ENCODE data around the gene AFAP1. TPM values are rescaled to one million over a fixed set of nuclear protein-coding genes. Genes with fewer than 3 reads are reported as not detected.

The AFAP1 gene
- total RNA-seq, 1 experiment from 2014 or later = 94.7 TPM

DNA sequence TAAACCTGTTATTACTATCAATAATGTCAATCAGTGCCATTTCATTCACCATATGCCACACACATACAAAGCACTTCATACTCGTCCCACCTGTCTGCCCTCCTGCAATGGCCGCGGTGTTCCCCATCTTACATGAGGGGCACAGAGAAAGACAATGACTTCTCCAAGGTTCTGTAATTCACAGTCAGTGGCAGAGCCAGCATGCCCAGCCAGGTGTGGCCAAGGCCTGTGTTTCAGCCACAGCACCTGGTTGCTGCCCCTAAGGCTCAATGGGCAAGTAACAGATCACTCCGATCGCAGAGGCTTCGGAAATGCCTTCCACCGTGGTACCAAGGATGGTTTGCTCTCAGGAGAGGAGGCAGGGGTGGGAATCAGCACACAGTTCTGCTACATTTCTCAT lies 10.9 kb downstream of the AFAP1 start:
- in situ Hi-C loops (cut with HindIII; ENCODE audit: low pct_unique_long_range_greater_than_20kb, low sequenced_read_pairs) (no loop called here), intact Hi-C loops (cut with micrococcal nuclease; ENCODE audit: unreplicated experiment) (no loop called here)
- TF ChIP-seq POLR2AphosphoS5 (IDR thresholded peaks at IDR 0.05; ENCODE audit: low read depth, low read length) (no peak), SIN3A (IDR thresholded peaks at IDR 0.05; ENCODE audit: borderline replicate concordance, insufficient read depth, low read depth, low read length) (no peak), REST (IDR thresholded peaks at IDR 0.05; ENCODE audit: insufficient read depth in 1 of 2, low read depth in 2 of 2, low read length in 1 of 2) (no peak), TCF7L2 (IDR thresholded peaks at IDR 0.05; ENCODE audit: low read depth, low read length) (no peak)
- TF ChIP-seq, protein P1, sequence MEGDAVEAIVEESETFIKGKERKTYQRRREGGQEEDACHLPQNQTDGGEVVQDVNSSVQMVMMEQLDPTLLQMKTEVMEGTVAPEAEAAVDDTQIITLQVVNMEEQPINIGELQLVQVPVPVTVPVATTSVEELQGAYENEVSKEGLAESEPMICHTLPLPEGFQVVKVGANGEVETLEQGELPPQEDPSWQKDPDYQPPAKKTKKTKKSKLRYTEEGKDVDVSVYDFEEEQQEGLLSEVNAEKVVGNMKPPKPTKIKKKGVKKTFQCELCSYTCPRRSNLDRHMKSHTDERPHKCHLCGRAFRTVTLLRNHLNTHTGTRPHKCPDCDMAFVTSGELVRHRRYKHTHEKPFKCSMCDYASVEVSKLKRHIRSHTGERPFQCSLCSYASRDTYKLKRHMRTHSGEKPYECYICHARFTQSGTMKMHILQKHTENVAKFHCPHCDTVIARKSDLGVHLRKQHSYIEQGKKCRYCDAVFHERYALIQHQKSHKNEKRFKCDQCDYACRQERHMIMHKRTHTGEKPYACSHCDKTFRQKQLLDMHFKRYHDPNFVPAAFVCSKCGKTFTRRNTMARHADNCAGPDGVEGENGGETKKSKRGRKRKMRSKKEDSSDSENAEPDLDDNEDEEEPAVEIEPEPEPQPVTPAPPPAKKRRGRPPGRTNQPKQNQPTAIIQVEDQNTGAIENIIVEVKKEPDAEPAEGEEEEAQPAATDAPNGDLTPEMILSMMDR (IDR thresholded peaks at IDR 0.05) = no peak
- no TSS peak for BruUV-seq (replicated peaks)
- Histone ChIP-seq H3K27me3 (ENCODE audit: control insufficient read depth, insufficient read depth, low read length) (no peaks in the 10 kb centered on the region), H3K4me3 (ENCODE audit: low read depth in 2 of 2, low read length in 2 of 2) (no peak overlapping the region), H3K27ac (ENCODE audit: low read length) (peak overlapping the region; percentile 87), H3K4me1 (ENCODE audit: control insufficient read depth, insufficient read depth, low read length) (peaks cover 89% of the 10 kb centered on the region), H3K36me3 (ENCODE audit: control insufficient read depth, insufficient read depth, low read length) (0 out of 2 replicates have a peak, but pooled peaks cover 3% of the 10 kb centered on the region), H3K9me3 (ENCODE audit: control insufficient read depth, insufficient read depth, low read depth, low read length) (no peaks in the 10 kb centered on the region)
- POLR2A ChIA-PET = no interaction called here
- DNase-seq (ENCODE audit: low read depth, low spot score) = no peak
- CTCF ChIA-PET = no interaction called here
- ATAC-seq = no peak

- DNase-seq (ENCODE audit: low read depth, low spot score) (no peak), ATAC-seq (no peak)
- Histone ChIP-seq H3K27me3 (ENCODE audit: control insufficient read depth, insufficient read depth, low read length) (no peaks in the 10 kb centered on the region), H3K4me1 (ENCODE audit: control insufficient read depth, insufficient read depth, low read length) (peaks cover 92% of the 10 kb centered on the region), H3K36me3 (ENCODE audit: control insufficient read depth, insufficient read depth, low read length) (no peaks in the 10 kb centered on the region; the same call in 1 of the 2 replicates), H3K27ac (ENCODE audit: low read length) (peak overlapping the region; percentile 86), H3K4me3 (ENCODE audit: low read depth in 2 of 2, low read length in 2 of 2) (no peak overlapping the region), H3K9me3 (ENCODE audit: control insufficient read depth, insufficient read depth, low read depth, low read length) (no peaks in the 10 kb centered on the region)
- in situ Hi-C loops (cut with HindIII; ENCODE audit: low pct_unique_long_range_greater_than_20kb, low sequenced_read_pairs) = no loop called here
- BruUV-seq (replicated peaks) = no TSS peak
- ChIA-PET POLR2A (interaction anchor here (0.5 kb wide), 1 partner anchor 91 kb away, joined by 7 read pairs; no protein-coding TSS in a partner anchor), CTCF (no interaction called here)
- intact Hi-C loops (cut with micrococcal nuclease; ENCODE audit: unreplicated experiment) = no loop called here
- TF ChIP-seq POLR2AphosphoS5 (IDR thresholded peaks at IDR 0.05; ENCODE audit: low read depth, low read length) = no peak
- no peak for TF ChIP-seq REST (IDR thresholded peaks at IDR 0.05; ENCODE audit: insufficient read depth in 1 of 2, low read depth in 2 of 2, low read length in 1 of 2)
- TF ChIP-seq TCF7L2 (IDR thresholded peaks at IDR 0.05; ENCODE audit: low read depth, low read length) = no peak
- TF ChIP-seq, protein P1 (IDR thresholded peaks at IDR 0.05) = no peak
- no peak for TF ChIP-seq SIN3A (IDR thresholded peaks at IDR 0.05; ENCODE audit: borderline replicate concordance, insufficient read depth, low read depth, low read length)
These were observed 12.8 kb downstream of the AFAP1 start for GRCh38 chr4:7926822-7927221.
